GM18909 (cell line): Measurements from ENCODE around the gene ATXN1.
"Not testable (repeated sequence)": the region's sequence is repeated elsewhere in the genome, so short reads cannot be mapped to it uniquely, and the experiment has no call there.

Source experiments
- ATAC-seq: cut with Tn5 transposase; IDR thresholded peaks from one replicate; pipeline ENCODE4 v1.9.1; 2021; ENCODE audit warnings: mild to moderate bottlenecking; ENCODE audit not compliant: unreplicated experiment, poor library complexity

ATXN1 gene

DNA sequence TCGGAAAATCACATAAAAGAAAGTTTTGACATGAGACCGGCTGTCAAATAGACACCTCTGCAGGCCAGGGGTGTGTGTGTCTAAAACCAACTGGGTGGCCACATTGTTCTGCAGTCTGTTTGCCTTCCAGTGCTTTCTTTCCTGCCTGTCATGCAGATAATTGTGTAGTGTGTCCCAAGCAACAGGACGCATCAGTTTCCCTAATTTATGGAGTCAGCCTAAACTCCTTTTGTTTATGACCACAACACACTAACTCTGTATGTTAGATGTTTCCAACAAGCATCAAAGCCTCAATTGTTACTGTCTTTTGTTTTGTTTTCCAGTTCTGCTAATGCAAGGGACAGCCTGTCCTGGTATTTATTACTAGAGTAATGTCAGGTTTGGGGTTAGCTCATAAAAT, 205.7 kb downstream of the ATXN1 start:
- no peak for ATAC-seq

DNA sequence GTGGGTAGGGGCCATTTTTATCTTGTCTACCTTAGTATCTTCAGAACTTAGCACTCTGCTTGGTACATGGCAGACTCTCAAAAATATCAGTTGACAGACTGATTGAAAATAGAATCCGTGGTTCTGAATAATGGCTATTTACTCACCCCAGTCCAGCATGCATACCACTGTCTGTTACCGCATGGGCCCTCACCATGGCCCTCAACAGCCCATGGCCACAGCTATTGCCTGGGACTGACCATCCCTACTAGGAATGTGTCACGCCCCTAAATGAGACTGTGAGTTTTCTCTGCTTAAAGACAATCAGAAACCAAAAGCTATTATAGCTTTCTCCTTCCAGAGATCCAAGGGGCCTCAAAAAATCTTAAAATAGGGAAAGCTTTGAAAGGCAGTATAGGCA, 207.7 kb downstream of the ATXN1 start:
- no peak for ATAC-seq

- no peak for ATAC-seq
Measured at GRCh38 chr6:16551466-16551865, 209.8 kb downstream of the ATXN1 start.

- no peak for ATAC-seq
Measured at GRCh38 chr6:16548121-16548520, 213.1 kb downstream of the ATXN1 start.

GRCh38 chr6:16547587-16547986, 213.7 kb downstream of the ATXN1 start:
- no peak for ATAC-seq

- ATAC-seq, result no peak
Measured at GRCh38 chr6:16546861-16547260, 214.4 kb downstream of the ATXN1 start.

DNA sequence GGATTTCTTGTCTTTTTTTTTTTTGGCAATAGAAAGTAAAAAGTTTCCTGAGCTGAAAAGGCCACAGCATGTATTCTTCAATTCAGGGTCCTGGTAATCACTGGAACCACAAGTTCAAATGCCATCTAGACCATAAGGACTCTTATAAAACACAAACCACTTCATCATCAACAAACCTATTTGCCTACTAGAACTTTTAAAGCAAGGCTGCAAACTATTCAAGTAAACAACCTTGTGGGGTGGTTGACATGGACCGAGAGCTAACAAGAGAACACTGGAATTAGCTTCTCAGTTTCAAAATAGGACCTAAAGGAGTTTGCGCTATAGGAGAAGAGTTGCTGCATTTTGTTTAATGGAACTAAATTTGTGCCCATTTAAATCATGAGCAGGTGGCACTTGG, 215.9 kb downstream of the ATXN1 start:
- ATAC-seq, result no peak

- no peak for ATAC-seq
Measured at GRCh38 chr6:16544521-16544920, 216.7 kb downstream of the ATXN1 start.

DNA sequence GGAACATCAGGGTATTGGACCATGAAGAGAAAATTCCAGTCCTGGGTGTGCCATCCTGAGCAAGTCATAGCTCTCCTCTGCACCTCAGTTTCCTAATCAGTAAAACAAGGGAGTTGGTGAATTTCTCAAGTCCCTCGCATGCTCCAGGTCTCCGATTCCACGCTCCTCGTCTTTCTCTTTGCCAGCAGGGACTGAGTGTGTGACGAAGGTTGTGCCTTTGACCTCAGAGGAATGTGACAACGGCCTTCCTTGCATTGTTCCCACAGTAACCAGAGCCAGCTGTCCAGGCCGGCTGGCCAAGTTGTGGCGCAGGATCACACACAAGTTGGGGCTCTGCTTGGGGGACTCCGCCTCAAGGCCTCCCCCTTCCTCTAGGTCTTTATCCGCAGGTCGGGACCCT, 217.3 kb downstream of the ATXN1 start:
- no peak for ATAC-seq

DNA sequence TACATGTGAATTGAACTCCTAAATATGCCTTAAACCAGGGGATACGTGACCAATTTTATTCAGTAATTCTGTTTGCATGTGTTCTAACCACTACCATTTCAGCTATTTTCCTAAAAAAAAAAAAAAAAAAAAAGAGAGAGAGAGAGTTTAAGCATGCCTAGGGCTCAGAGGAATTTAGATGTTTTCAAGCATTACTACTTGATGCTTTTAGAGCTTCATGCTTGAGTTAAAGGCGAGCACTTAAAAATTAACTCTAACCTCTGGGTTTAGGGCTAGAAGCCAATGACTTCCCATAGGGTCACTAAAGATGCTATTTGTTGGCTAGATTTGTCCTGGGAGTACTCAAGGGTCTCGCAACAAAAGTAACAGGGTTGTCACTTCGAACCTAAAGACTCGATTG, 217.7 kb downstream of the ATXN1 start:
- ATAC-seq, result no peak

DNA sequence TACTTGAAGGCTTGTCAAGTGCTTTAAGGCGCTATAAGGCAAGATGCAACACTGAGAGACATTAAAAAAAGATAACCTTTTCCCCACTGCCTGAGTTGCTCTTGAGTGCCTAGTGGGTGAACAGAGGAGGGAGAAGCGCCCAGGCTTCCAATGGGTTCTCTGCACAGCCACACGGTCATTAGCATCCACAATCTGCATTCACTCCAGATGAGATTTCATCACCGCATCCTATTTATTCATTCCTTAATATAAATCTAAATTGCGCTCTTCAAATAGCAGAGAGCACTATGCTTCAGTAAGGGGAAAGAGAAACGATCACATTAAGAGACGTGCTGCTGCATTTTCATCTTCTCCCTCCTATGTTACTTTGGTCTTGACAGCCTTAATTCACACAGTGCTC, 219.2 kb downstream of the ATXN1 start:
- no peak for ATAC-seq

GRCh38 chr6:16540804-16541752, 220.2 kb downstream of the ATXN1 start:
- peak; percentile 70 for ATAC-seq

DNA sequence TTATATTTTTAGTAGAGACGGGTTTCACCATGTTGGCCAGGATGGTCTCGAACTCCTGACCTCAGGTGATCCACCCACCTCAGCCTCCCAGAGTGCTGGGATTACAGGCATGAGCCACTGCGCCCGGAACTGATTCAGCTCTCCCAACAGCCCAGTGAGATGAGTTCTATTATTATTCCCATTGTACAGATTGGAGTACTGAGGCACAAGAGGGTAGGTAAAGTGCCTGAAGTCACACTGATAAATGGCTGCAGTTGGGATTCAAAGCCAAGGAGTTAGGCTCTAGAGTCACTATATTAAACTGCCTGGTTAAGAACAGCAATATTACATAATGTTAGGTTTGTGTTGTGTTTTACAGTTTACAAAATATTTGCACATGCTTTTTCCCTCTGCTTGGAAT, 220.9 kb downstream of the ATXN1 start:
- not testable (repeated sequence) for ATAC-seq

DNA sequence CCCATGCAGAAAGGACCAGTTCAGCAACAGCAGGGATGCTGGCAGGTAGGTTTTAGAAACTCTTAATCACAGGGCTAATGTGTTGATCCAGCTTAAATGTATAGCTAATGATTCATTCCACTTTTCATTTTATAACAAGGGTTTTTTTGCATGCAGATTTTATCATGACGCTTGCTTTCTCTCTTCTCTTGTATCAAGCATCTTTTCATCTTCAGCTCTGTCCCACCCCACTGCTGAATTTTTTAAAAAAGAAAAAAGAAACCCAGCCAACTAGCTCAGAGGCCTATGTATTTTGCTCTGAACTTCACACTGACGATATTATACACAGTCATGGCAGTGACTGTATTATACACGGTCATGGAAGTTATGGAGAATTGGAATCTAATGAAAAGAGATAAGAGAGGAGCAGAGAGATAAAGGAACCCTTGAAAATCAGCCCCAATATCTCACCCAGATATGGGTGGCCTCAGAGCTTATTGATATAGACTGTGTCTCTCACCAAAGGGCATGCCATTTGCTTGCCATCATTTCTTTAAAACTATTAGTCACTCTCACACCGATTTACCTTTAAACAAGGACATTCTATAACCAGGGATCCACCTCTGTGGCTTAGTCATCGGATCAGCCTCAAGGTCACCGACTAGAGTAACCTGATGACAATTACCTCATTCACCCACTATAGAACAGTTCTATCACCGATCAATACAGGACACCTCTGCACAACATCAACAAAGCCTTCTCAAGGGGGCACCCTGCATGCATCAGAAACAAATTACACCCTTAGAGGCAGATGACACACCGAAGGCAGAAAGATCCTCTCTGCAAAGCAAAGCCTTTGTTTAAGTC, 222.0 kb downstream of the ATXN1 start:
- no peak for ATAC-seq

GRCh38 chr6:16535564-16535963, 225.7 kb downstream of the ATXN1 start:
- ATAC-seq, result no peak

DNA sequence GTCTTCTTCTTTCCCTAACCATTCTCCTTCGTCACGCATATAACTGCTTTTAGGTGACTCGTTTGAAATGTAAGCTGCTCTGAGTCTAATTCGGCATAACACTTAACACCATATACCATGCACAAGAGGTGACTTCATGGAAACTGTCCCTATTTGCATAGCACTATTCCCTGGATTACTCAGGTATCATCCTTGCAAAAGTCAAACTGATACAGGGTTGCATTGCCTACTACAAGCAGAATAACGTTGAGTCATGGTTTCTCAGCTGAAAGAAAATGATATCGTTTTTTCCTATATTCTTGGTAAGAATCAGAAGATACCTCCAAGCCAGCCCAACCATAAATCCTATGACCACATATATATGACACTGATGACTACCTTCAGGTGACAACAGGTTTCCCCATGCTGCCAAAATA, 227.5 kb downstream of the ATXN1 start:
- ATAC-seq, result no peak

- no peak for ATAC-seq
Measured at GRCh38 chr6:16533210-16533609, 228.1 kb downstream of the ATXN1 start.

DNA sequence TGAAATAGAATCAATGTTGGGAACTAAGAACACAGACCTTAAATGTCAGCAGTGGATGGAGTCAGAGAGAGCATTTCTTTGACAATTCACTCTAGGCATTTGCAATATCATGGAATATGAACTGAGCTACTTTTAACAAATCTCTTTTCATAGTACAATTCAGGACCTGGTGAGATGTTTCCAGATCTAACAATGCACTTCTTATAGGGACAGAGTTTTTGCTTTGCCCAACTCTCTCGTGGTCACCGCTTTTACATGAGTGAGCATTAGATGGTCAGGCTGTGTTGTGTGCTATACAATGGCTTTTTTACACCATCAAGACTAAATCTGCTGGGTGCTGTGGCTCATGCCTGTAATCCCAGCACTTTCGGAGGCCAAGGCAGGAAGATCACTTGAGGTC, 233.6 kb downstream of the ATXN1 start:
- no peak for ATAC-seq

DNA sequence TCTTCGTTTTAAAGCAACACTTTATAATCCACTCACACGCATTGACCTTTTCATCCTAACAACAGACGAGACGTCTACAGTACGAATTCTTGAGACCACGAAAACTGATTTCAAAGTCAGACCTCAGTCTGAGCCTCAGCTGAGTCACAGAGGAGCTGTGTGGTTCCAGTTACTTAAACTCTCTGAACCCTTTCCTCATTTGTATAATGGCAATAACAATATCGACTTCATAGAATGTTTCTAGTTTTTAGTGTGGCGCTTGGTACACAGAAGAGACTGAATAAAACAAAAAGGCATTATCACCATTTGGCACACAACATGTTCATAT, 236.9 kb downstream of the ATXN1 start:
- ATAC-seq, result no peak

DNA sequence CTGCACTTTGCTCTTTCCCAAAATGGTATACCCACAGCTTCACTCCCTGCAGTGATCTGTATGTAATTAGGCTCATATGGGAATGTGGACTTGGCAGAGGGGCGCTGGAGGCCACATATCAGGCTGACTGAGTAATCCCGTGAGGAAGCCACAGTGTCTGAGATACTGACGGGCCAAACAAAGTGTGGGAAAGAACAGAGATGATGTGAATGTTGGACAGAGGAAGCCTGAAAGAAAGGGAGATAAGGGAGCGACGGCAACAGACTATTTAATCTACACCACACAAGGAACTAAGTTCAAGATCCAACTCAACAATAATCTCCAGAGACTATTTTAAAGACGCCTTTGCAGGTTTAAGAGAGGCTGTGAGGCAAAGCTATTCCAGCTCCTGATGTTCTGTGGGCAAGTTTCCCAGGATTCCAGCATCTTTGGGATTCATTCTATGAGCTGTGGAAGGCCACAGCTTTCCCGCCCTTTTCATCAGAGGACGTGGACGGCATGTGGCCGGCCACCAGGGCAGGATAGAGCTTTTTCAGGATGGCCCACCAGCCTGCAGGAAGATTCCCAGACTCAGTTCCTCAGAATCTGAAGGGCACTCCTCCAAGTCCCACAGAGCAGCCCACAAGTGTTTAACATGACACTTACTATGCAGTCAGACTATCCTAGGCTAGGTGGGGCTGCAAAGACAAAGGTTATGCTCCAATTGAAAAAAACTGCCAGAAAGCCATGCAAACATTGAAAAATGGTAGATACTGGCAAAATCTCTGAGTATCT, 237.5 kb downstream of the ATXN1 start:
- no peak for ATAC-seq

DNA sequence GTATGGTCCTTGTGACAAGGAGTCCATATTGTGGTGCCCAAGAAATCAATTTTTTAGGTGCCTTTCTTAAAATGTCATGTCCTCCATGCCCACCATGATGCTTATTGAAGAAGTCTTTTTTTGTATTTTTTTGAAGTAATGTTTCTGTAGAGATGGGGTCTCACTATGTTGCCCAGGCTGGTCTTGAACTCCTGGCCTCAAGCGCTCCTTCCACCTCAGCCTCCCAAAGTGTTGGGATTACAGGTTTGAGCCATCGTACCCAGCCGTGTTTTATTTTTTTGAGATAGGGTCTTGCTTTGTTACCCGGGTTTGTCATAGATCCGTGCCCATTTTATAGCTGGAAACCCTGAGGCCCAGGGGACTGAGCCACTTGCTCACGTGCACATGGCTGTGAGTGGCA, 238.3 kb downstream of the ATXN1 start:
- no peak for ATAC-seq
